GM19239 (cell line): ENCODE results near the gene RNU6-1.

Source experiments
- DNase-seq: peaks from one replicate; pipeline ENCODE4 v3.0.0; 2011; ENCODE audit warnings: low spot score; ENCODE audit not compliant: insufficient read length
- FAIRE-seq: peaks from 2 replicates; lab custom pipeline; 2011; peaks lifted over from hg19 to GRCh38; lab: Jason Lieb, UNC

Gene RNU6-1

GRCh38 chr15:67834581-67835296, 5.1 kb downstream of the RNU6-1 start:
- DNase-seq (no peak), FAIRE-seq (no peak)

GRCh38 chr15:67833710-67834511, 5.9 kb downstream of the RNU6-1 start:
- FAIRE-seq (peak; percentile 21), DNase-seq (no peak)

DNA sequence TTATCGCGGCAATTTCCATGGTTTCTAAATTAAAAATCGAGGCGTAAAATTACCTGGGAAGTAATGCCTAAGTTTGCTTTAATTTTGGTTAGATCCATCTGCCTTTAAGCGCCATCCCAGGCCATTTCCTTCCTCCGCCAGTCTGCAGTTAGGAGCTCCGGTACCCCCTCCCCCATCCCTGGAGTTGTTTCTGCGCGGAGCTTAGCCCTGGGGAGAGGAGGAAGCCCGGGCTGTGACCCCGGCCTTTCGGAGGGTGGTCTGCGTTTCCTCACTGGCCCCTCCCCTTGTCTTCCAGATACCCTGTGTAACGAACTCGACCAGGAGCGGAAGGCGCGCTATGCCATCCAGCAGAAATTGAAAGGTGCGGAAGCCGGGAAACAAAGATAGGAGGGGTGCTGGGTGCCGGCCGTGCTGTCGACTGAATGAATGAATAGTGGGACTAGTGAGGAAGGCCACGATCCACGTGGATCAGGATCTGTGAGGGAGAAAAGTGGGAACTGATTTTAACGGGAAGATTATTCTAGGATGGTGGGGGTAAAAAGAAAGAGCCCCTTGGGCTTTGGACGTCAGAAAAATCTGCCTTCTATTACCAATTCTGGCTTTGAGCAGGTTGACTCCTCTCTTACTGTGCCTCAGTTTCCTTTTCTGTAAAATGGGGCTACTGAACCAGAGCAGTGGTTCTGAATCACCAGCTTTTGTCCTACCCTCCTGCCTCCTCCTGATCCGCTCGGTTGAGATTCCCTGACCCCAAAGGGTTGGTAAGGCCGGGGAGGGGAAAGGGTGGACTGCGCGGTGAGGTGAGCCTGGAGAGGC, 6.7 kb downstream of the RNU6-1 start:
- FAIRE-seq (peak; percentile 48), DNase-seq (no peak)

- DNase-seq (no peak), FAIRE-seq (no peak)
These were observed 7.8 kb downstream of the RNU6-1 start for GRCh38 chr15:67832031-67832551.

DNA sequence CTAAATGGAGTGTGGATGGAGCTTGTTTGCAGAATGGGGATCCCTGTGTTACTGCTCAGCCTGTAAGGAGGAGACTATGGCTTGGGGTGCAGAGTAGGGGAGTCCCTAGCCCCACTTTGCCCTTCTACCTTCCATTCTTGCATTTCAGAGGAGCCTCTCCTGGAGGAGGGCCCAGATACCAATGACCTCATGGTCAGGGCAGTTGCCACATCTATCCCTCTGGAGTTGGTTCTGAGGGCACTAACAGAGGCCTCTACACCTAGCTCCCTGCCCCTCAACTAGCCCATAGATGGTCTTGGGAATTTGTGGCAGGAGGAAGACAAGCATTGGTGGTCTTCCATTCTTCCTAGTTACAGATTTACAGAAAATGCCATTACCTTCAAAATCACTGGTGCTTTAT, 8.5 kb downstream of the RNU6-1 start:
- DNase-seq, result no peak
- no peak for FAIRE-seq

DNA sequence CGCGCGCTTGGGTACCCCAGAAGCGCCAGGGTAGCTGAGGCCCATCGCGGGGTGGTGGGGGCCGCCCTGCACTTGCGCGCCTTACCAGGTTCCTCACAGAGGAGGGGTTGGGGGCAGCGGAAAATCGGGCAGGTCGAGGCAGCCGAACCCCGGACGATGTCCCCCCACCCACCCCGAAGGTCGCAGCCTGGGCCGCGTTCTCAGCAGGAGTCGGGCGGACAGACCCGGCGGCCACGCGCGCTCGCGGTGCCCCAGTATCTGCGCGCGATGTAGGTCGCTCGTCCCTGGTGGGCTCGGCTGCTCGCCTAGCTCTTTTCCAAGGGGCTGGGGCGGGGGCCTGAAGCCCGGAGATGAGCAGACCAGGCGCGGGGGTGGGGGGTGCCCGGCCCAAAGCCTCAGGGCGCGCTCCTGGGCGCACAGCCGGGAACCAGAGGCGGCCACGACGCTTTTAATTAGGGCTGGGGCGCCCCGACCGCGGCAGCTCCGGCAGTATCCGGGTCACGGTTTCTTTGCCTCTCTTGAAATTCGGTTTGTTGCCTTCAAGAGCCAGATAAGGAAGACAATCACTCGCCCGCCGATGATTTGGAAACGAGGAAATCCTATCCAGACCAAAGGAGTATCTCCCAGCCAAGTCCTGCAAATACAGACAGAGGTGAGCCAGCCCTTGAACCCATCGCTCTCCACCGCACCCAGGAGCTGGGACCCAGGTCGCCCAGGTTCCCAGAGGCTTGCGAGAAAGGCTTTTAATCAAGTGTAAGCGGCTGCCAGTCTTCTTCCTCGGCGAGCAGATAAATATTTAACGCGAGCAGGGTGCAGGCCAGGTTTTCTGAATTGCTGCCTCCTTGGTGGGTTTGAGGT, 10.0 kb downstream of the RNU6-1 start:
- DNase-seq (no peak), FAIRE-seq (no peak)

GRCh38 chr15:67828969-67829646, 10.7 kb downstream of the RNU6-1 start:
- no peak for FAIRE-seq
- no peak for DNase-seq

DNA sequence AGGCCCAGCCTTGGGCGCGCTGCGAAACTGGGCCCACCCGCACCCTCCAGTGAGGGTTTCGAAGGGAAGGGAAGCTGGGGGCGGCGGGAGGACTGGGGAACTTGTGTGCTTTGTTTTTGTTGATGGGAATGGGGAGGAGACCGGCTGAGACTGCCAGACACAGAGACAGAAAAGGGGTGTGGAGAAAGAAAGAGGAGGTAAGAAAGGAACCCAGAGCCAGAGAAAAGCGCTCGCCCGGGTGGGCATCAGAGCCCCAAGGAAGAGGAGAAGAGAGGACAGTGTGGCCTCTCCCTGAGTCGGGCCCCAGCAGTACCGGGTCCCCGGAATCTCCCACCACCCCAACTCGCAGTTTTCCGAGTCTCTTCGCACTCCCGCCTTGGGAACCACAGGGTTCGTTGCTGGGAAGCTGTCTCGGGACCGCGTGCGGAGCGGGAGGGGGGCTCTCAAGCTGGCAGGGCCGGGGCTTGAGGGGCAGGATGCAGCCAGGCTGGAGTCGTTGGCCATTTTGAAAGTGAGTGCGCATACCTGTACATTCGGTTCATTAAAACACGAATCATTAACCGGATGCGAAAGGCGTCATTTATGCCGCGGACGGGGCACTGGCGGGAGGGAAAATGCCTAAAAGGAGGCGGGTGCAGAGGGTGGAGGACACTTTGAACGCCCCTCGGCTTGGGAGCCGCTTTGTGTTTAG, 11.4 kb downstream of the RNU6-1 start:
- no peak for FAIRE-seq
- DNase-seq, result no peak

- DNase-seq, result no peak
- no peak for FAIRE-seq
These were observed 12.1 kb downstream of the RNU6-1 start for GRCh38 chr15:67827562-67828277.

GRCh38 chr15:67826717-67827561, 12.9 kb downstream of the RNU6-1 start:
- FAIRE-seq (no peak), DNase-seq (no peak)

DNA sequence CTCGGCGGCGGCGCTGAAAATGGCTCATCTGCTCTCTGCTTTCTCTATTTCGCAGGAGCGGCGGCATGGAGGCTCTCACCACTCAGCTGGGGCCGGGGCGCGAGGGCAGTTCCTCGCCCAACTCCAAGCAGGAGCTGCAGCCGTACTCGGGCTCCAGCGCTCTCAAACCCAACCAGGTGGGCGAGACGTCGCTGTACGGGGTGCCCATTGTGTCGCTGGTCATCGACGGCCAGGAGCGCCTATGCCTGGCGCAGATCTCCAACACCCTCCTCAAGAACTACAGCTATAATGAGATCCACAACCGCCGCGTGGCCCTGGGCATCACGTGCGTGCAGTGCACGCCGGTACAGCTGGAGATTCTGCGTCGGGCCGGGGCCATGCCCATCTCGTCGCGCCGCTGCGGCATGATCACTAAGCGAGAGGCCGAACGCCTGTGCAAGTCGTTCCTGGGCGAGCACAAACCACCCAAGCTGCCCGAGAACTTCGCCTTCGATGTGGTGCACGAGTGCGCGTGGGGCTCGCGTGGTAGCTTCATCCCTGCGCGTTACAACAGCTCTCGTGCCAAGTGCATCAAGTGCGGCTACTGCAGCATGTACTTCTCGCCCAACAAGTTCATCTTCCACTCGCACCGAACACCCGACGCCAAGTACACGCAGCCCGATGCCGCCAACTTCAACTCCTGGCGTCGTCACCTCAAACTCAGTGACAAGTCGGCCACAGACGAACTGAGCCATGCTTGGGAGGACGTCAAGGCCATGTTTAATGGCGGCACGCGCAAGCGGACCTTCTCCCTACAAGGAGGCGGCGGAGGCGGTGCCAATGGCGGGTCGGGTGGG, 13.7 kb downstream of the RNU6-1 start:
- FAIRE-seq (no peak), DNase-seq (no peak)

DNA sequence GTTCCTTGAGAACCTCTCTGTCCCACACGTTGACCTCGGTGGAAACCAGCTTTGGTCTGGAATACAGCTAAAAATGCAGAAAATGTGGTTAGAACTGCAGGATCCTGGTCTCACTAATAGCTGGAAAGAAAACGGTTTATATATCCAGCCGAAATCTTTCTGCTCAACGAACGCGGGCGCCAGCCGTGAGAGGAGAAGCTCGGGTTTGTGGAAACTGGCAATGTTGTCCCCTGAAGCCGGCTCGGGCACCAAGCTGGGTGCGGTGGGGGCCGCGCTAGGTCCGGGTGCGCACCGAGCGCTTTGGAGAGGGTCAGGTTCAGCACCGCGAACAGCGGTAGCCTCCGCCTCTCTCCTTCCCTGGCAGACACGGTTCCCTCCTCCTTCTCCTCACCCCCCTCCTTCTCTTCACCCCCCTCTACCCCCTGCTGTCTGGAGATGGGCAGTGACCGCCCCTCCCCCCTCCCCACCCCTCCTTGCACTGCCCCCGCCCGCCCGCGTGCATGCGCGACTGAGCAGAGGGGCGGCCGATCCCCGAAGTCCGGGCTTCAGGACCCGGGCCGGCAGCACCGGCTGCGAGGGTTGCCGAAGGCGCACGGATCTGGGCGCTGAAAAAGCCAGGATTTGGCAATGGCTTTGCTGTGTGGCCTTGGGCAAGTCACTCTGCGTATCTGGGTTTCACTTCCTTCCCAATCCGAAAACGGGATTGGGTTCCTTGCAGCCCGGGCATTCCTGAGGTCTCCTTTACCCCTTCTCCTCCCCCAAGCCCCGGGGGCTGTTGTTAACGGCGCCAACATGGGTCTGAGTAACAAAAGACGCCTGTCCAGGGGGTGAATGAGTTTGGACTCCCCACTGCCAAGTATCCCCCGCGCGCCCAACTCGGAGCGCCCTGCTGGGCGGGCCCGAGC, 14.6 kb downstream of the RNU6-1 start, which contains the start of gene SKOR1:
Gene SKOR1, plus strand, starts transcription at position 534 of the 905 bp plus-strand sequence. Its CDS starts 94 bp downstream, at position 628.
- DNase-seq, result no peak
- FAIRE-seq, result no peak

DNA sequence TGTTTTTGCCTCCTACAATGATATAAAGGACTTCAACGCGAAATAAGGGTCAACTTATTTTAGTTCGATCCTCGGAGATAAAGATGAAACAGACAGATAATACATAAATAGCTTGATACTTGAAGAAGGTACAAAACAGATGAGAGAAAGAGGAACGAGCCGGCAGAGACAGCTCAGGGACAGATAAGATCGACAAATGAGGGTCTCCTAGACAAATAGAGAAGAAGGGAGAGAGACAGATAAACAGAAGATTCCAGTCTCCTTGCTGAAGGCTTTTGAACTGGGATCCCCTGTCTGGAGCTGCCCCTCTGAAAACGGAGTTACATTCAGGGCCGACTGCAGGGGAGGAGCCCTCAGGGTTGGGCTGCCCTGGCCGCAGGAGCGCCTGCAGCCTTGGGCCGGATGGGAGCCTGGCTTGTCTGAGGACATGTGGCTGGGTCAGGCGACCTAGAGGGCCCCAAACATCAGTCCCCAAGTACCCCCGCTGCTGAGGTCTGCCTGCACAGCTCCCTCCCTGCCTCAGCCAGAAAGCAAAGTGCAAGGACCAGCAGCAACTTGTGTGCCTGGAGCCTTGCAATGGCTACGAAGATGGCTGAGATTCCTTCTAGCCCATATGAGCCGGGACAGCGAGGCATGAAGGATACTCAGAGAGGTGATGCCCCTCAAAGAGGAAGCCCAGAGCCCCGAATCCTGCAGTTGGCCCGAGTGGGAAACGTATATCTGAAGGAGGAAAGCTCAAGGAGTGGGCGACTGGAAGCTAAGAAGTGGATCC, 15.5 kb downstream of the RNU6-1 start:
- FAIRE-seq, result no peak
- DNase-seq, result no peak
